H1 (cell line): ENCODE results near the gene UNC79. TPM values are rescaled to one million over a fixed set of nuclear protein-coding genes. Genes with fewer than 3 reads are reported as not detected.

Experiments used
- CTCF ChIA-PET: fragments of 300-600 bp; sonication (Branson Sonifier 250); formaldehyde crosslinking; loops from one replicate; lab custom pipeline; 2021; ENCODE audit not compliant: partially characterized antibody; lab: Charles Lee
- POLR2A ChIA-PET: fragments of 300-600 bp; sonication (Branson Sonifier 250); formaldehyde crosslinking; loops from one replicate; lab custom pipeline; 2021; ENCODE audit warnings: inconsistent platforms; ENCODE audit not compliant: partially characterized antibody; lab: Charles Lee
- DNase-seq, 2 experiments: peaks; one replicate each; pipeline versions ENCODE4 v3.0.0 to v3.0.0-alpha.2; 2010 to 2022; ENCODE audit warnings: low spot score in 2 of 2, low read depth in 1 of 2, mixed read lengths in 1 of 2
- FAIRE-seq: peaks from 2 replicates; lab custom pipeline; 2011; peaks lifted over from hg19 to GRCh38; lab: Jason Lieb, UNC
- H2AFZ ChIP-seq: 2 replicates; pipeline ENCODE4 v1.8.1; 2012; ENCODE audit warnings: low read length, inconsistent platforms
- H2AK5ac ChIP-seq: 2 replicates; pipeline ENCODE4 v1.6.1; 2013; ENCODE audit warnings: low read depth, low read length
- H2BK120ac ChIP-seq: replicated peaks from 2 replicates; pipeline ENCODE3; 2013; ENCODE audit warnings: low read depth, low read length, inconsistent platforms
- H2BK12ac ChIP-seq: 2 replicates; pipeline ENCODE4 v1.6.1; 2013; ENCODE audit warnings: low read depth, low read length
- H2BK15ac ChIP-seq: 2 replicates; pipeline ENCODE4 v1.6.1; 2013; ENCODE audit warnings: low read length
- H2BK20ac ChIP-seq: 2 replicates; pipeline ENCODE4 v1.6.1; 2013; ENCODE audit warnings: low read length
- H2BK5ac ChIP-seq: 2 replicates; pipeline ENCODE4 v1.6.1; 2013; ENCODE audit warnings: low read depth, low read length
- H3K14ac ChIP-seq: 2 replicates; pipeline ENCODE4 v1.6.1; 2013; ENCODE audit warnings: inconsistent platforms; ENCODE audit not compliant: insufficient read length
- H3K18ac ChIP-seq: 2 replicates; pipeline ENCODE4 v1.6.1; 2013; ENCODE audit warnings: low read length; ENCODE audit errors: extremely low read depth
- H3K23ac ChIP-seq: 2 replicates; pipeline ENCODE4 v1.6.1; 2013; ENCODE audit warnings: inconsistent platforms; ENCODE audit not compliant: insufficient read length
- H3K23me2 ChIP-seq: 2 replicates; pipeline ENCODE4 v1.6.1; 2013; ENCODE audit warnings: low read depth, low read length
- H3K27ac ChIP-seq: 2 replicates; pipeline ENCODE4 v1.6.1; 2011; ENCODE audit warnings: low read depth, low read length, inconsistent platforms
- H3K27me3 ChIP-seq, 4 experiments: replicated peaks in 1 of 4; 1 replicate in 1 of 4; 2 replicates in 3 of 4; pipeline versions ENCODE4 v1.6.1 to v1.8.1; 2011 to 2013; ENCODE audit warnings: low read length in 3 of 4, mild to moderate bottlenecking in 3 of 4, inconsistent platforms in 2 of 4, mixed read lengths in 2 of 4, moderate library complexity in 1 of 4; ENCODE audit not compliant: control insufficient read depth in 3 of 4, insufficient read depth in 3 of 4; ENCODE audit errors: extremely low read depth in 1 of 4
- H3K36me3 ChIP-seq, 4 experiments: 2 replicates each; pipeline versions ENCODE4 v1.6.1 to v1.8.1; 2011 to 2013; ENCODE audit warnings: mild to moderate bottlenecking in 4 of 4, low read length in 3 of 4, moderate library complexity in 2 of 4, control low read depth in 1 of 4, inconsistent platforms in 1 of 4; ENCODE audit not compliant: insufficient read depth in 4 of 4, control insufficient read depth in 2 of 4
- H3K4ac ChIP-seq: replicated peaks from 2 replicates; pipeline ENCODE3; 2013; ENCODE audit warnings: low read length, low read depth, mixed read lengths, inconsistent platforms; ENCODE audit not compliant: insufficient read length
- H3K4me1 ChIP-seq, 4 experiments: replicated peaks in 1 of 4; 1 replicate in 1 of 4; 2 replicates in 3 of 4; pipeline versions ENCODE4 v1.6.1 to v1.8.1; 2011 to 2013; ENCODE audit warnings: low read length in 3 of 4, inconsistent platforms in 2 of 4, mixed read lengths in 1 of 4; ENCODE audit not compliant: insufficient read depth in 4 of 4, control insufficient read depth in 3 of 4
- H3K4me2 ChIP-seq, 2 experiments: 2 replicates each; pipeline versions ENCODE4 v1.6.1 to v1.8.1; 2011 to 2013; ENCODE audit warnings: low read depth in 2 of 2, low read length in 2 of 2, control low read depth in 1 of 2, inconsistent platforms in 1 of 2, mild to moderate bottlenecking in 1 of 2; ENCODE audit not compliant: insufficient read depth in 1 of 2
- H3K4me3 ChIP-seq, 4 experiments: fragments of 200-600, 300-600 bp in 1 of 4; sonication (generic), shearing (Covaris generic), sonication (Bioruptor Twin) in 1 of 4; 2 replicates each; pipeline versions ENCODE4 v1.5.1 to v1.8.1; 2011 to 2016; ENCODE audit warnings: low read length in 4 of 4, low read depth in 3 of 4, control low read depth in 2 of 4, inconsistent platforms in 2 of 4, mild to moderate bottlenecking in 2 of 4, mixed read lengths in 1 of 4, moderate library complexity in 1 of 4; ENCODE audit not compliant: insufficient read depth in 2 of 4; ENCODE audit errors: extremely low read depth in 1 of 4
- H3K56ac ChIP-seq: replicated peaks from 2 replicates; pipeline ENCODE3; 2013; ENCODE audit warnings: low read depth, mild to moderate bottlenecking, mixed read lengths, low read length, inconsistent platforms; ENCODE audit not compliant: insufficient read length
- H3K79me1 ChIP-seq: 2 replicates; pipeline ENCODE4 v1.6.1; 2013; ENCODE audit warnings: low read depth, low read length, control low read depth
- H3K79me2 ChIP-seq, 2 experiments: 2 replicates each; pipeline versions ENCODE4 v1.6.1 to v1.8.1; 2012 to 2013; ENCODE audit warnings: low read length in 2 of 2, mild to moderate bottlenecking in 2 of 2, inconsistent platforms in 1 of 2; ENCODE audit not compliant: insufficient read depth in 2 of 2, control insufficient read depth in 1 of 2
- H3K9ac ChIP-seq, 4 experiments: replicated peaks in 1 of 4; 1 replicate in 1 of 4; 2 replicates in 3 of 4; pipeline versions ENCODE4 v1.6.1 to v1.8.1; 2011 to 2013; ENCODE audit warnings: low read depth in 3 of 4, low read length in 3 of 4, control low read depth in 2 of 4, mild to moderate bottlenecking in 2 of 4, moderate library complexity in 2 of 4, inconsistent platforms in 1 of 4; ENCODE audit errors: extremely low read depth in 1 of 4
- H3K9me3 ChIP-seq, 2 experiments: 2 replicates each; pipeline versions ENCODE4 v1.6.1 to v1.8.1; 2012 to 2013; ENCODE audit warnings: mild to moderate bottlenecking in 2 of 2, moderate library complexity in 2 of 2, control low read depth in 1 of 2, inconsistent platforms in 1 of 2, low read depth in 1 of 2, low read length in 1 of 2, mixed read lengths in 1 of 2; ENCODE audit not compliant: insufficient read depth in 2 of 2
- H4K20me1 ChIP-seq, 2 experiments: replicated peaks in 1 of 2; 2 replicates each; pipeline versions ENCODE3 to v1.8.1; 2011 to 2013; ENCODE audit warnings: inconsistent platforms in 2 of 2, low read length in 2 of 2, mild to moderate bottlenecking in 1 of 2; ENCODE audit not compliant: insufficient read depth in 2 of 2, control insufficient read depth in 1 of 2
- H4K5ac ChIP-seq: 2 replicates; pipeline ENCODE4 v1.6.1; 2013; ENCODE audit warnings: low read length, low read depth, mixed read lengths, inconsistent platforms; ENCODE audit not compliant: insufficient read length
- H4K8ac ChIP-seq: 2 replicates; pipeline ENCODE4 v1.8.0; 2013; ENCODE audit warnings: mild to moderate bottlenecking, moderate library complexity, low read length, inconsistent platforms; ENCODE audit not compliant: insufficient read depth; ENCODE audit errors: extremely low read depth
- H4K91ac ChIP-seq: replicated peaks from 2 replicates; pipeline ENCODE3; 2013; ENCODE audit warnings: low read length, mixed read lengths, inconsistent platforms; ENCODE audit not compliant: insufficient read length
- BCL11A ChIP-seq, 2 experiments: IDR thresholded peaks; one replicate each; pipeline ENCODE4 v1.6.1; 2011; ENCODE audit warnings: low read depth in 2 of 2, low read length in 2 of 2, mild to moderate bottlenecking in 2 of 2
- NRF1 ChIP-seq: IDR thresholded peaks from 2 replicates; pipeline ENCODE4 v1.6.1; 2011; ENCODE audit warnings: mild to moderate bottlenecking, low read depth, low read length, improper control_type of control experiment
- POLR2A ChIP-seq, 2 experiments: IDR thresholded peaks; 1 replicate in 1 of 2; 2 replicates in 1 of 2; pipeline ENCODE4 v1.6.1; 2011; ENCODE audit warnings: low read depth in 2 of 2, low read length in 2 of 2, mild to moderate bottlenecking in 2 of 2; ENCODE audit errors: control extremely low read depth in 1 of 2
- SP1 ChIP-seq: IDR thresholded peaks from 2 replicates; pipeline ENCODE4 v1.6.1; 2011; ENCODE audit warnings: low read depth, low read length
- polyA plus RNA-seq, 7 experiments: library from polyadenylated mRNA; depleted of rRNA in 3 of 7; stranded (reverse) in 5 of 7; unstranded in 2 of 7; fragments of >200 nt in 5 of 7; fragments of 200-250 nt in 2 of 7; gene quantifications; 1 replicate in 5 of 7; 2 replicates in 1 of 7; 4 replicates in 1 of 7; pipeline versions ENCODE4 v1.2.1 to v1.2.3, GENCODE V29; 2011 to 2013; ENCODE audit warnings: missing spikeins in 2 of 7, mixed read lengths in 2 of 7
- total RNA-seq: library from RNA; stranded (reverse); fragmentation: NEBNext Ultra II Directional; extraction: Animal tissue kit (Norgen Biotek cat#: 25700); gene quantifications from 2 replicates; pipeline ENCODE4 v1.2.1, GENCODE V29; 2021

Gene UNC79
- total and polyA plus RNA-seq, 2 of the 8 experiments (the other 6 are each of a cell fraction or from before 2014, with no cell fraction given) = 1.8 to 2.3 TPM

GRCh38 chr14:93675651-93676050 is 244.9 kb downstream of the UNC79 start:
- H3K79me2 ChIP-seq = no peaks in the 10 kb centered on the region
- H2AFZ ChIP-seq = no peak overlapping the region
- no peaks in the 10 kb centered on the region; the same call in 1 of the 2 replicates for H3K23me2 ChIP-seq
- H3K4me1 ChIP-seq = peaks cover 0 to 2% (median 0%) of the 10 kb centered on the region in 4 experiments; a peak in 1 of 7 replicates
- no peaks in the 10 kb centered on the region for H4K20me1 ChIP-seq
- no peak overlapping the region for H3K14ac ChIP-seq
- H2BK5ac ChIP-seq = no peak overlapping the region
- H3K79me1 ChIP-seq = no peaks in the 10 kb centered on the region
- H3K18ac ChIP-seq = no peak overlapping the region
- H4K8ac ChIP-seq = no peak overlapping the region
- H3K4ac ChIP-seq = no peak overlapping the region
- H2BK15ac ChIP-seq = no peak overlapping the region
- H4K91ac ChIP-seq = no peak overlapping the region
- H2BK20ac ChIP-seq = no peak overlapping the region
- no peaks in the 10 kb centered on the region for H3K27me3 ChIP-seq
- no peak for DNase-seq
- no peaks in the 10 kb centered on the region for H3K36me3 ChIP-seq
- H2BK120ac ChIP-seq = no peak overlapping the region
- no peak for FAIRE-seq
- H2BK12ac ChIP-seq = no peak overlapping the region
- ChIA-PET CTCF (interaction anchor here (0.6 kb wide), 1 partner anchor 12 kb away, joined by 3 read pairs; no protein-coding TSS in a partner anchor), POLR2A (no interaction called here)
- H3K4me3 ChIP-seq = no peak overlapping the region
- H2AK5ac ChIP-seq = no peak overlapping the region
- no peaks in the 10 kb centered on the region for H3K9me3 ChIP-seq
- H4K5ac ChIP-seq = no peak overlapping the region
- no peak overlapping the region for H3K4me2 ChIP-seq
- no peak overlapping the region for H3K27ac ChIP-seq
- H3K9ac ChIP-seq = no peak overlapping the region
- no peak overlapping the region for H3K23ac ChIP-seq
- H3K56ac ChIP-seq = no peak overlapping the region
- TF ChIP-seq POLR2A (IDR thresholded peaks at IDR 0.05; ENCODE audit: control extremely low read depth in 1 of 2, low read depth in 2 of 2, low read length in 2 of 2) (no peak), SP1 (no peak), NRF1 (no peak), BCL11A (IDR thresholded peaks at IDR 0.05; ENCODE audit: low read depth in 2 of 2, low read length in 2 of 2) (no peak)
- TF ChIP-seq, all 59 proteins: peak for 0
